Tibial nerve (tissue), 4 donors: Measurements from ENCODE around the gene RBM41. TPM values are rescaled to one million over a fixed set of nuclear protein-coding genes. Genes with fewer than 3 reads are reported as not detected.
"Not testable (repeated sequence)": the region's sequence is repeated elsewhere in the genome, so short reads cannot be mapped to it uniquely, and the experiment has no call there.

Experiments
- DNase-seq, 2 donors: peaks; one replicate each; pipeline ENCODE4 v3.0.0-alpha.2; 2019; ENCODE audit warnings: low spot score in 2 of 2
- H3K27ac ChIP-seq, 4 donors: fragments of 200-600 bp; sonication (generic) in 3 of 4; one replicate each; pipeline ENCODE4 v1.5.1; 2017 to 2019; ENCODE audit warnings: mild to moderate bottlenecking in 1 of 4
- H3K27me3 ChIP-seq, 2 donors: fragments of 200-600 bp; sonication (generic) in 1 of 2; one replicate each; pipeline versions ENCODE4 v1.5.1 to v1.6.0; 2017 to 2019
- H3K36me3 ChIP-seq, 3 donors: fragments of 200-600 bp; sonication (generic); one replicate each; pipeline ENCODE4 v1.5.1; 2018 to 2019
- H3K4me1 ChIP-seq, 4 donors: fragments of 200-600 bp; sonication (generic) in 3 of 4; one replicate each; pipeline ENCODE4 v1.5.1; 2017 to 2019
- H3K4me3 ChIP-seq, 4 donors: fragments of 200-600 bp; sonication (generic) in 3 of 4; one replicate each; pipeline ENCODE4 v1.5.1; 2017 to 2019; ENCODE audit warnings: mild to moderate bottlenecking in 1 of 4, moderate library complexity in 1 of 4
- H3K9me3 ChIP-seq, 4 donors: fragments of 200-600 bp; sonication (generic) in 3 of 4; one replicate each; pipeline ENCODE4 v1.5.1; 2017 to 2019
- EP300 ChIP-seq, 2 donors: sonication (generic); formaldehyde crosslinking; IDR thresholded peaks; one replicate each; pipeline ENCODE4 v1.6.1; 2017; ENCODE audit warnings: antibody characterized with exemption in 2 of 2, mild to moderate bottlenecking in 1 of 2
- POLR2A ChIP-seq, 2 donors: fragments of 450-650 bp; IDR thresholded peaks; one replicate each; pipeline ENCODE4 v1.6.1; 2017; ENCODE audit warnings: antibody characterized with exemption in 2 of 2, mild to moderate bottlenecking in 2 of 2, moderate library complexity in 2 of 2
- WGBS, 2 donors: methylation state at CpG; one replicate each; pipeline ENCODE4 v1.1.5; 2018; 5-methylcytosine and 5-hydroxymethylcytosine counted together
- total RNA-seq, 4 donors: library from RNA; depleted of rRNA; stranded (reverse); fragments of >200 nt; gene quantifications; one replicate each; pipeline ENCODE4 v1.1.0, GENCODE V29; 2016
- TF ChIP-seq, protein P1 (sequence below), 5 experiments: fragments of 200-600 bp in 3 of 5; fragments of 450-650 bp in 2 of 5; sonication (generic) in 3 of 5; IDR thresholded peaks; one replicate each; pipeline ENCODE4 v1.5.1; 2016 to 2019; ENCODE audit warnings: antibody characterized with exemption in 5 of 5, mild to moderate bottlenecking in 3 of 5, moderate library complexity in 2 of 5

The RBM41 gene
- total RNA-seq, 4 donors from 2014 or later = 10.8 to 19.7 (median 16.6) TPM

DNA sequence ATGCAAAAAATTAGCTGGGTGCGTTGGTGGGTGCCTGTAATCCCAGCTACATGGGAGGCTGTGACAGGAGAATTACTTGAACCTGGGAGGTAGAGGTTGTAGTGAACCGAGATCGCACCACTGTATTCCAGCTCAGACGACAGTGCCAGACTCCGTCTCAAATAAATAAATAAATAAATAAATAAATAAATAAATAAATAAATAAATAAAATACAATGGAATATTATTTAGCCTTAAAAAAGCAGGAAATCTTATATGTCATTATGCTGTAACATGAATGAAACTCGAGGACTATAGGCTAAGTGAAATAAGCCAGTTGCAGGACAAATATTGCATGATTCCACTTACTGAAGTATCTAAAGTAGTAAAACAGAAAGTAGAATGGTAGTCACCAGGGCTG, 42.5 kb downstream of the RBM41 start:
- H3K27ac ChIP-seq = no peak overlapping the region

GRCh38 chrX:107057731-107058130, 60.9 kb downstream of the RBM41 start:
- H3K27ac ChIP-seq, H3K4me1 ChIP-seq, DNase-seq, H3K9me3 ChIP-seq, H3K4me3 ChIP-seq, H3K36me3 ChIP-seq, H3K27me3 ChIP-seq: not testable (repeated sequence)
- WGBS, 2 donors = 68 to 81% methylated on average over 3 of the region's 3 CpGs

More for the DNA sequence above, 42.5 kb downstream of the RBM41 start:
- Histone ChIP-seq H3K4me1 (no peaks in the 10 kb centered on the region), H3K36me3 (peaks cover 0 to 14% (median 0%) of the 10 kb centered on the region in 3 donors), H3K9me3 (peaks cover 0 to 18% (median 9%) of the 10 kb centered on the region in 4 donors), H3K27me3 (no peaks in the 10 kb centered on the region), H3K4me3 (no peak overlapping the region)
- no peak for TF ChIP-seq POLR2A (IDR thresholded peaks at IDR 0.05)
- no peak for TF ChIP-seq EP300 (IDR thresholded peaks at IDR 0.05)
- TF ChIP-seq, protein P1, sequence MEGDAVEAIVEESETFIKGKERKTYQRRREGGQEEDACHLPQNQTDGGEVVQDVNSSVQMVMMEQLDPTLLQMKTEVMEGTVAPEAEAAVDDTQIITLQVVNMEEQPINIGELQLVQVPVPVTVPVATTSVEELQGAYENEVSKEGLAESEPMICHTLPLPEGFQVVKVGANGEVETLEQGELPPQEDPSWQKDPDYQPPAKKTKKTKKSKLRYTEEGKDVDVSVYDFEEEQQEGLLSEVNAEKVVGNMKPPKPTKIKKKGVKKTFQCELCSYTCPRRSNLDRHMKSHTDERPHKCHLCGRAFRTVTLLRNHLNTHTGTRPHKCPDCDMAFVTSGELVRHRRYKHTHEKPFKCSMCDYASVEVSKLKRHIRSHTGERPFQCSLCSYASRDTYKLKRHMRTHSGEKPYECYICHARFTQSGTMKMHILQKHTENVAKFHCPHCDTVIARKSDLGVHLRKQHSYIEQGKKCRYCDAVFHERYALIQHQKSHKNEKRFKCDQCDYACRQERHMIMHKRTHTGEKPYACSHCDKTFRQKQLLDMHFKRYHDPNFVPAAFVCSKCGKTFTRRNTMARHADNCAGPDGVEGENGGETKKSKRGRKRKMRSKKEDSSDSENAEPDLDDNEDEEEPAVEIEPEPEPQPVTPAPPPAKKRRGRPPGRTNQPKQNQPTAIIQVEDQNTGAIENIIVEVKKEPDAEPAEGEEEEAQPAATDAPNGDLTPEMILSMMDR (IDR thresholded peaks at IDR 0.05) = no peak
- 89 to 100% methylated on average over 6 of the region's 6 CpGs for WGBS, 2 donors
- no peak for DNase-seq

- H3K36me3 ChIP-seq = no peaks in the 10 kb centered on the region
- 81 to 85% methylated on average over 3 of the region's 3 CpGs for WGBS, 2 donors
- no peak overlapping the region for H3K4me3 ChIP-seq
- DNase-seq = no peak
- no peaks in the 10 kb centered on the region for H3K27me3 ChIP-seq
- TF ChIP-seq EP300 (IDR thresholded peaks at IDR 0.05) (no peak), POLR2A (IDR thresholded peaks at IDR 0.05) (no peak)
- TF ChIP-seq, protein P1 (IDR thresholded peaks at IDR 0.05) = no peak
- peaks cover 0 to 7% (median 0%) of the 10 kb centered on the region in 4 donors for H3K9me3 ChIP-seq
- H3K27ac ChIP-seq = no peak overlapping the region
- H3K4me1 ChIP-seq = no peaks in the 10 kb centered on the region
Observed at GRCh38 chrX:107054978-107055377, 63.6 kb downstream of the RBM41 start.

DNA sequence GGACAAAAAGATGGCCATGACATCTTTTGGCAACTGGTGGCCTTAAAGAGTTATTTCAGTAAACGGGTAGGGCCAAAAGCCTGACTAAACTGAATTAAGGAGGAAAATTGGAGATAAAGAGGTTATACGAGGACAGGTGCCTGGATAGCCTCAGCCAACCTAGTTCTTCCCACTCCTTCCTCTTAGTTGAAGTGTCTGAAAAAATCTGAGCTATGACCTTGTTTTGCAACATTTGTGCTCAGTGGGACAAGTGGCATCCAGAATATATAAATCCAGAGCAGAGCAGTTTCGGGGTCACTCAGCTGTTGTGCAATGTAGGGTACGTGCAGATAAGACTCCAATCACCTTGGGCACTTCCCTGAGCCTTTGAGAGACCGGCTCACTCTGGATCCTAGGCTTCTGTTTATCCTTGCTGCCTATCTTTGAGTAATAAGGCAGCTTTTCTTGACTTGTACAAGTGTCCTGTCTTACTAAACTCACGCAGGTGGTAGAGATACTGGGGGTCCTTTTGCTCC, 68.4 kb downstream of the RBM41 start:
- H3K27me3 ChIP-seq = peaks cover 0 to 22% of the 10 kb centered on the region in 2 donors
- H3K4me1 ChIP-seq = no peaks in the 10 kb centered on the region
- no peak for DNase-seq
- no peak overlapping the region for H3K27ac ChIP-seq
- no peaks in the 10 kb centered on the region for H3K36me3 ChIP-seq
- H3K9me3 ChIP-seq = peaks cover 0 to 3% (median 0%) of the 10 kb centered on the region in 4 donors
- H3K4me3 ChIP-seq = no peak overlapping the region
- TF ChIP-seq POLR2A (IDR thresholded peaks at IDR 0.05) (no peak), EP300 (IDR thresholded peaks at IDR 0.05) (no peak)
- TF ChIP-seq, protein P1 (IDR thresholded peaks at IDR 0.05) = no peak
- 73 to 82% methylated on average over 6 of the region's 6 CpGs for WGBS, 2 donors

- DNase-seq = no peak
- 36 to 75% methylated on average over 1 of the region's 1 CpG for WGBS, 2 donors
- H3K27me3 ChIP-seq = peaks cover 0 to 30% of the 10 kb centered on the region in 2 donors
- H3K4me3 ChIP-seq = no peak overlapping the region
- no peaks in the 10 kb centered on the region for H3K9me3 ChIP-seq
- H3K27ac ChIP-seq = no peak overlapping the region
- TF ChIP-seq POLR2A (IDR thresholded peaks at IDR 0.05) (no peak), EP300 (IDR thresholded peaks at IDR 0.05) (no peak)
- H3K36me3 ChIP-seq = no peaks in the 10 kb centered on the region
- H3K4me1 ChIP-seq = no peaks in the 10 kb centered on the region
Observed at GRCh38 chrX:107047622-107048021, 71.0 kb downstream of the RBM41 start.

DNA sequence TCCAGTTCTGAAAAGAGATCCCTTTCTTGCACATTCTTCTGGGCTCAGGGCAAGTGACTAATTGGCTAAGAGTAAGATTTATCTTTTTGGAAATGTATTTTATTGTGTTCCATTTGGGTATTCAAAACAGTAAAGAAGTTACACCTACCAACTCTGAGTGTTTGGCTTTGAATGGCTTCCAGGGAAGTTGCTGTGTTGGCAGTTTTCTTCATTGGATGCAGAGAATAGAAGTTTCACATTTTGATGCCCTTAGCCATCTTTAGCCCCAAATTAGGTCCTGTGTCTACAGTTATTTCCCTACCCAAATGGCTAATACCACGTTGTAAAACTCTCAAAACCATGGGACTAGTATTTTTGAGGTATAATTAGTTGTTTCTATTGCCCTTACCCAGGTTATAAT, 88.9 kb downstream of the RBM41 start:
- 28 to 69% methylated on average over 1 of the region's 1 CpG for WGBS, 2 donors
- Histone ChIP-seq H3K27me3 (peaks cover 0 to 12% of the 10 kb centered on the region in 2 donors), H3K27ac (no peak overlapping the region), H3K9me3 (no peaks in the 10 kb centered on the region), H3K4me1 (no peaks in the 10 kb centered on the region), H3K36me3 (no peaks in the 10 kb centered on the region), H3K4me3 (no peak overlapping the region)
- TF ChIP-seq, protein P1 (IDR thresholded peaks at IDR 0.05) = no peak
- TF ChIP-seq POLR2A (IDR thresholded peaks at IDR 0.05) (no peak), EP300 (IDR thresholded peaks at IDR 0.05) (no peak)
- no peak for DNase-seq
